ENCODE data around the gene UPK2. TPM values are rescaled to one million over a fixed set of nuclear protein-coding genes. Genes with fewer than 3 reads are reported as not detected.

The UPK2 gene
- total RNA-seq, 4 donors from 2014 or later = not detected

DNA sequence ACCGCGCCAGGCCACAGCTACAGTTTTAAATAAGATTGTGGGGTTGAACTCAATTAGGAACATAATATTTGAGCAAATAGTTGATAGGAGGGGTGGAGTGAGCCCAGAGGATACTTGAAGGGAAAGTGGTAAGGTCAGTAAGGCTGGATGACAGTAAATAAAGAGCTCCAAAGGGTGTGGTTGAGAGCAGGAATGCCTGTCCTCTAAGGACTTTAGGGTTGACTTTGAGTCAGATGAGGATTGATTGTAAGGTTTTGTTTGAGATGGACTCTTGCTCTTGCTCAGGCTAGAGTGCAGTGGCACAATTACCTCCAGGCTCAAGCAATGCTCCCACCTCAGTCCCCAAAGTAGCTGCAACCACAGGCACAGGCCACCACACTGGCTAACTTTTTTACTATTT lies 17.9 kb downstream of the UPK2 start:
- TF ChIP-seq, protein P1, sequence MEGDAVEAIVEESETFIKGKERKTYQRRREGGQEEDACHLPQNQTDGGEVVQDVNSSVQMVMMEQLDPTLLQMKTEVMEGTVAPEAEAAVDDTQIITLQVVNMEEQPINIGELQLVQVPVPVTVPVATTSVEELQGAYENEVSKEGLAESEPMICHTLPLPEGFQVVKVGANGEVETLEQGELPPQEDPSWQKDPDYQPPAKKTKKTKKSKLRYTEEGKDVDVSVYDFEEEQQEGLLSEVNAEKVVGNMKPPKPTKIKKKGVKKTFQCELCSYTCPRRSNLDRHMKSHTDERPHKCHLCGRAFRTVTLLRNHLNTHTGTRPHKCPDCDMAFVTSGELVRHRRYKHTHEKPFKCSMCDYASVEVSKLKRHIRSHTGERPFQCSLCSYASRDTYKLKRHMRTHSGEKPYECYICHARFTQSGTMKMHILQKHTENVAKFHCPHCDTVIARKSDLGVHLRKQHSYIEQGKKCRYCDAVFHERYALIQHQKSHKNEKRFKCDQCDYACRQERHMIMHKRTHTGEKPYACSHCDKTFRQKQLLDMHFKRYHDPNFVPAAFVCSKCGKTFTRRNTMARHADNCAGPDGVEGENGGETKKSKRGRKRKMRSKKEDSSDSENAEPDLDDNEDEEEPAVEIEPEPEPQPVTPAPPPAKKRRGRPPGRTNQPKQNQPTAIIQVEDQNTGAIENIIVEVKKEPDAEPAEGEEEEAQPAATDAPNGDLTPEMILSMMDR (IDR thresholded peaks at IDR 0.05; ENCODE audit: low read depth) = no peak

DNA sequence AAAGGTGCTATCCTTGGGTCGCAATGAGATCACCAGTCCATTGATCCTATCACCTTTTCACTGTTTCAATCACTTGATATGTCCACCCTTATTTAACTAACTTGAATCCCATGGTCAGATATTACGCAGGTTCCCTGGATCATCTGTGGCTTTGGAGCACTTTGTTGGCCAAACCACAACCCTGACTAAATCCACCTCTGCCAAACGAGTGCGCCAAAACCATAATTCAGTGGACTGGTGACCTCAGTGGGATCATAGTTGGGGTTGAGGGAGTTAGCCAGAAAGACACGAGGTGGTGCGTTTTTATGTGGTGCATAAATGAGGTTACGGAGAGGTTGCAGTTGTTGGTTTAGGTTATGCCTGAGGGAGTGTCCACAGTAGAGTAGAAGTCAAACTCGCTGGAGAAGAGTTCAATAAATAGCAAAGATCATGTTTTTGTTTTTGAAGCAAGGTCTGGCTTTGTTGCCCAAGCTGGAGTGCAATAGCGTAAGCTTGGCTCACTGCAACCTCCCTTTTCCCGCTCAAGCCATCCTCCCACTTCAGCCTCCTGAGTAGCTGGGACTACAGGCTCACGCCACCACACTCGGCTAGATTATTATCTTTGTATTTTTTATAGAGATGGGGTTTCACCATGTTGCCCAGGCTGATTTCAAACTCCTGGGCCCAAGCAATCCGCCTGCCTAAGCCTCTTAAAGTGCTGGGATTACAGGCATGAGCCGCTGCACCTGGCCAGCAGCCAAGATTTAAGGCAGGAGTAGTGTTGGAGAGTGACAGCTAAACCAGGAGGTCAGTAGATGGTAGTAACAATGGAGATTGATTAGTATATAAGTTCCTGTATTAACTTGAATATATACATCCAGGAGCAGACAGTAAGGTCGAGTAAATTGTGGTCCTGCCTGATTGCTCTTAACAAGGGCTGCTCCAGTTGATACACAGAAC lies 19.9 kb downstream of the UPK2 start:
- TF ChIP-seq, protein P1 (IDR thresholded peaks at IDR 0.05; ENCODE audit: low read depth) = no peak

DNA sequence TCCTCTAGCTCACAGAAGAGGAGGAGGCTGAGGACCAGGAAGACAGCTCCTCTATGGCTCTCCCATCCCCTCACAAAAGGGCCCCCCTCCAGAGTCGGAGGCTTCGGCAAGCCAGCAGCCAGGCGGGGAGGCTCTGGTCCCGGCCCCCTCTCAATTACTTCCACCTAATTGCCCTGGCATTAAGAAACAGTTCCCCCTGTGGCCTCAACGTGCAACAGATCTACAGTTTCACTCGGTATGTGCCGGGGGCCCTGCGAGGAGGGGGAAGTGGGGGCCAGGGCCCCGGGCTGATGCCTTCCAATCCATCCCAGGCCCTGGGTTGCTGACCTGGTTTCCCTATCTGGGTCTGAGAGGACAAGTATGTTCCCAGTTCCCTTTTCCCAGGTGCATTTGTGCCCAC lies 23.3 kb downstream of the UPK2 start:
- TF ChIP-seq, protein P1 (IDR thresholded peaks at IDR 0.05; ENCODE audit: low read depth) = no peak

DNA sequence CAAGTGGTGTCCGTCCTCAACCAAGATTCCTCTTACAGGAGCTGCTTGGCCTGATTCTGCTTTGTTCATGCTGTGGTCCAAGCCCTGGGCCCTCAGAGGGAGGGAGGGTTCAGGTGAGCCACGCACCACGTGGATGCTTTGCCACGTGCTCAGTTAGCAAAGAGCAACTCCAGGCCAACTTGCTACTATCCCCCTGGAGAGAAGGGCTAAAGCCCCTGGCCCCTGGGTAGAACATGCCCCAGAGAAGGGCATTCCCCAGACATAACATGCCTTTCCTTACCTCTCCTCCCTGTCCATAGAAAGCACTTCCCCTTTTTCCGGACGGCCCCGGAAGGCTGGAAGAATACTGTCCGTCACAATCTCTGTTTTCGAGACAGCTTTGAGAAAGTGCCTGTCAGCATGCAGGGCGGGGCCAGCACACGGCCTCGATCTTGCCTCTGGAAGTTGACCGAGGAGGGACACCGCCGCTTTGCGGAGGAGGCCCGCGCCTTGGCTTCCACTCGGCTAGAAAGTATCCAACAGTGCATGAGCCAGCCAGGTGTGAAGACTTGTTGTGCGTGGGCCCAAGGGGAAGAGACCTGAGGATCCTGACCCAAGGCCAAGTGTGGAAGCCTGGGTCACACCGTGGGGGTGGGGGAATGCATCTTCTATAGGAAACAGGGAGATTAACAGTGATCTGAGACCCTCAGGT lies 24.2 kb downstream of the UPK2 start:
- TF ChIP-seq, protein P1 (IDR thresholded peaks at IDR 0.05; ENCODE audit: low read depth) = no peak

DNA sequence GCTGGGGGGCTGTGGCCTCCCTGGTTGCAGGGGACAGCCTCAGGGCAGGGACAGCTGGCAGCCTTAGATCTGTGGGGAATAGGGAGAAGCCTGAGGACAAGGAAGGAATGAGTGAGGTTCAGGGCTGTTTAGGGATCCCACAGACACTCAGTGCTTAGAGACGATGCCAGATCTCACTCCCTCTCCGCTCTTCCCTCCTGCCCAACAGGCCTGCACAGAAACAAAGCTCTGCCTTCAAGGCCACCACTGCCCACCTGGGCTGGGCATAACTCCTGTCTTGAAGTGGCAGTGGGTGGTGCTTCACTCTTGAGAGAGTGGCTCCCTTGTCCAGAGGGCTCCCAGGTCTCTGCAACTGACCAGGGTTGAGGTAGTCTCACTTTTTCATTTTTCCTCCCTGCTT lies 28.7 kb downstream of the UPK2 start:
- TF ChIP-seq, protein P1 (IDR thresholded peaks at IDR 0.05; ENCODE audit: low read depth) = no peak

DNA sequence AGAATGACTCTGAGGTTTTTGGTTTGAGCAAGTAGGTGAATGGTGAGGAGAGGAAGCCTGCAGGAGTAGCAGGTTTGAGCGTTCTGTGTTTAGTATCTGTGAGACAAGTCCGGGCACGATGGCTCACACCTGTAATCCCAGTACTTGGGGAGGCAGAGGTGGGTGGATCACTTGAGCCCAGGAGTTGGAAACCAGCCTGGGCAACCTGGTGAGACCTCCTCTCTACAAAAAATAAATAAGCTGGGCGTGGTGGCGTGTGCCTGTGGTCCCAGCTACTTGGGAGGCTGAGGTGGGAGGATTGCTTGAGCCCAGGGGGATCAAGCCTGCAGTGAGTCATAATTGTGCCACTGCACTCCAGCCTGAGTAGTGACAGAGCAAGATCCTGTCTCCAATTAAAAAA lies 32.2 kb downstream of the UPK2 start:
- TF ChIP-seq, protein P1 (IDR thresholded peaks at IDR 0.05; ENCODE audit: low read depth) = no peak

DNA sequence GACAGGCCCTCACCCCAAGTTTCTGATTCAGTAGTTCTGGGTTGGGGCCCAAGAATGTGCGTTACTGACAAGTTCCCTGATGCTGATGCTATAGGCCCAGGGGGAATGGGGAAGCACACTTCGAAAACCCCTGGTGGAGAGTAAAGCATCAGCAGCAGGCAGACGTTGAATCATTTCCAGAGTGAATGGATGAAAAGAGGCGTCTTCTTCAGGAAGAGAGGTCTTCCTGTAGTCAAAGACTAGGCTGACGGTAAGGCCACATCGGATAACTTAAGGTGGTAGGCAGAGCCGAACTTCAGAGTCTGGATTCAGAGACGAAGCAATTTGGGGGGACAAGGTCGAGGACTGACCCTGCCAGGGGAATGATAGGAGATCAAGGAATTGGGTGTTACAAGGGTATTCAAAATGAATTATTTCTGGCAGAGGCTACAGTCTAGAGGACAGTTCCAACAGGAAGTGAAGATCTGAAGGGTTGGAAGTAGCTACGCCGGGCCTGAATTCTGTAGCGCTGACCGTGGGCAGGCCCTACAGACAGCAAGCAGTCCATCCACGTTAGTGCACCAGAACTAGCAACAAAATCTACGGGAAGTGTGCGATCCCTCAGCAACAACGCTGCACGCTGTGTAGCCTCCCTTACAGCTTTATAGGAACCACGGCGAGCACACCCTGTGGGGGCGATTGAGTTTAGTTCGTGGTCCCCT lies 41.0 kb downstream of the UPK2 start:
- TF ChIP-seq, protein P1 (IDR thresholded peaks at IDR 0.05; ENCODE audit: low read depth) = no peak
